Panc1 (cell line): ENCODE measurements around the gene FGF23. TPM values are rescaled to one million over a fixed set of nuclear protein-coding genes. Genes with fewer than 3 reads are reported as not detected.

Source experiments
- ATAC-seq: fragments of 200-7000 bp; cut with Tn5 transposase; 2 replicates; pipeline ENCODE4 v1.9.1; 2020; ENCODE audit warnings: mild to moderate bottlenecking, moderate library complexity
- BruUV-seq: library from RNA; stranded (reverse); fragments of 400-500 nt; replicated peaks from 2 replicates; lab custom pipeline; 2021; lab: Mats Ljungman, UMichigan
- CTCF ChIA-PET: fragments of 300-600 bp; sonication (Branson Sonifier 250); formaldehyde crosslinking; loops from one replicate; lab custom pipeline; 2022; ENCODE audit warnings: antibody characterized with exemption; lab: Charles Lee
- POLR2A ChIA-PET: fragments of 300-600 bp; sonication (Branson Sonifier 250); formaldehyde crosslinking; loops from one replicate; lab custom pipeline; 2022; ENCODE audit warnings: antibody characterized with exemption; lab: Charles Lee
- DNase-seq: peaks from one replicate; pipeline ENCODE4 v3.0.0-alpha.2; 2010; ENCODE audit warnings: low read depth, low spot score
- H3K27ac ChIP-seq: 2 replicates; pipeline ENCODE4 v1.5.1; 2011; ENCODE audit warnings: mild to moderate bottlenecking, low read length, inconsistent platforms
- H3K27me3 ChIP-seq: fragments of 200-500 bp; sonication (Bioruptor generic); 2 replicates; pipeline ENCODE4 v1.6.0; 2014; ENCODE audit warnings: low read length, inconsistent platforms; ENCODE audit not compliant: control insufficient read depth, insufficient read depth
- H3K36me3 ChIP-seq: fragments of 200-500 bp; sonication (Bioruptor generic); 2 replicates; pipeline ENCODE4 v1.5.1; 2014; ENCODE audit warnings: inconsistent platforms, mild to moderate bottlenecking, low read length, moderate library complexity; ENCODE audit not compliant: control insufficient read depth, insufficient read depth
- H3K4me1 ChIP-seq: 2 replicates; pipeline ENCODE4 v1.5.1; 2011; ENCODE audit warnings: inconsistent platforms, mild to moderate bottlenecking, low read length, moderate library complexity; ENCODE audit not compliant: control insufficient read depth, insufficient read depth
- H3K4me3 ChIP-seq, 2 experiments: 2 replicates each; pipeline ENCODE4 v1.5.1; 2011 to 2012; ENCODE audit warnings: low read depth in 2 of 2, low read length in 2 of 2, mild to moderate bottlenecking in 2 of 2, inconsistent platforms in 1 of 2, moderate library complexity in 1 of 2
- H3K9me3 ChIP-seq: fragments of 200-500 bp; sonication (Bioruptor generic); 2 replicates; pipeline ENCODE4 v1.5.1; 2014; ENCODE audit warnings: low read depth, mild to moderate bottlenecking, inconsistent platforms, low read length, moderate library complexity; ENCODE audit not compliant: control insufficient read depth, insufficient read depth
- CTCF ChIP-seq: fragments of 450-650 bp; IDR thresholded peaks from 2 replicates; pipeline ENCODE4 v1.5.1; 2017; ENCODE audit warnings: mild to moderate bottlenecking
- POLR2AphosphoS5 ChIP-seq: IDR thresholded peaks from 2 replicates; pipeline ENCODE4 v1.6.1; 2012; ENCODE audit warnings: mild to moderate bottlenecking, low read depth, low read length, moderate library complexity
- REST ChIP-seq, 2 experiments: IDR thresholded peaks; 2 replicates each; pipeline ENCODE4 v1.6.1; 2011 to 2012; ENCODE audit warnings: low read depth in 2 of 2, control low read depth in 1 of 2, low read length in 1 of 2, mild to moderate bottlenecking in 1 of 2, moderate library complexity in 1 of 2; ENCODE audit not compliant: insufficient read depth in 1 of 2
- SIN3A ChIP-seq: IDR thresholded peaks from 2 replicates; pipeline ENCODE4 v1.6.1; 2012; ENCODE audit warnings: low read depth, mild to moderate bottlenecking, low read length, moderate library complexity, borderline replicate concordance; ENCODE audit not compliant: insufficient read depth
- TCF7L2 ChIP-seq: IDR thresholded peaks from 2 replicates; pipeline ENCODE4 v1.6.1; 2011; ENCODE audit warnings: mild to moderate bottlenecking, low read depth, low read length, inconsistent platforms
- in situ Hi-C: cut with HindIII; loops from 2 replicates; pipeline ENCODE4 v1.10.0; 2016; ENCODE audit warnings: low sequenced_read_pairs, low pct_unique_long_range_greater_than_20kb
- intact Hi-C: fragments of 100-400 bp; cut with micrococcal nuclease; formaldehyde crosslinking; loops from one replicate; pipeline ENCODE4 v1.10.0; 2022; ENCODE audit not compliant: unreplicated experiment
- total RNA-seq: library from RNA; stranded (reverse); gene quantifications from one replicate; pipeline ENCODE4 v1.2.1, GENCODE V29; 2021; ENCODE audit not compliant: unreplicated experiment

The FGF23 gene
- total RNA-seq, 1 experiment from 2014 or later, result not detected

- H3K27me3 ChIP-seq, result no peaks in the 10 kb centered on the region
- intact Hi-C loops (loop anchor here (5.0 kb wide), 1 partner anchor 104 kb away; no protein-coding TSS in a partner anchor), in situ Hi-C loops (no loop called here)
- ATAC-seq, result no peak
- H3K4me3 ChIP-seq, result no peak overlapping the region
- BruUV-seq, result no TSS peak
- H3K27ac ChIP-seq, result no peak overlapping the region
- H3K36me3 ChIP-seq, result no peaks in the 10 kb centered on the region
- ChIA-PET POLR2A (no interaction called here), CTCF (interaction anchor here (0.7 kb wide), 1 partner anchor 523 kb away, joined by 10 read pairs; no protein-coding TSS in a partner anchor)
- no peaks in the 10 kb centered on the region for H3K9me3 ChIP-seq
- no peaks in the 10 kb centered on the region for H3K4me1 ChIP-seq
- TF ChIP-seq TCF7L2, result no peak
- no peak for TF ChIP-seq REST (IDR thresholded peaks at IDR 0.05; ENCODE audit: insufficient read depth in 1 of 2, low read depth in 2 of 2, low read length in 1 of 2)
- TF ChIP-seq POLR2AphosphoS5, result no peak
- no peak for TF ChIP-seq CTCF
- no peak for TF ChIP-seq SIN3A
- no peak for DNase-seq
Observed at GRCh38 chr12:4423528-4424195, 44.1 kb upstream of the FGF23 start.

- Histone ChIP-seq H3K27ac (no peak overlapping the region), H3K4me1 (no peaks in the 10 kb centered on the region), H3K27me3 (no peaks in the 10 kb centered on the region; the same call in 1 of the 2 replicates), H3K4me3 (no peak overlapping the region), H3K36me3 (no peaks in the 10 kb centered on the region), H3K9me3 (no peaks in the 10 kb centered on the region)
- DNase-seq (no peak), ATAC-seq (no peak)
- ChIA-PET CTCF (interaction anchor here (0.7 kb wide), 1 partner anchor 522 kb away, joined by 10 read pairs; no protein-coding TSS in a partner anchor), POLR2A (no interaction called here)
- no TSS peak for BruUV-seq
- intact Hi-C loops (loop anchor here (5.0 kb wide), 1 partner anchor 104 kb away; no protein-coding TSS in a partner anchor), in situ Hi-C loops (no loop called here)
- TF ChIP-seq REST (IDR thresholded peaks at IDR 0.05; ENCODE audit: insufficient read depth in 1 of 2, low read depth in 2 of 2, low read length in 1 of 2) (no peak), SIN3A (no peak), CTCF (no peak), POLR2AphosphoS5 (no peak), TCF7L2 (no peak)
Observed at GRCh38 chr12:4422985-4423384, 43.5 kb upstream of the FGF23 start.
